H9 (cell line): ENCODE results near the gene TMEM238. TPM values are rescaled to one million over a fixed set of nuclear protein-coding genes. Genes with fewer than 3 reads are reported as not detected.

Experiments used
- DNase-seq: peaks from one replicate; pipeline ENCODE4 v3.0.0-alpha.2; 2017
- H2AFZ ChIP-seq: one replicate; pipeline ENCODE4 v1.6.1; 2013; ENCODE audit warnings: mild to moderate bottlenecking, low read length, control low read depth, moderate library complexity
- H2AK5ac ChIP-seq: 2 replicates; pipeline ENCODE4 v1.6.1; 2013; ENCODE audit warnings: low read length, control low read depth, mixed read lengths; ENCODE audit not compliant: insufficient read length
- H2BK120ac ChIP-seq: one replicate; pipeline ENCODE4 v1.6.1; 2013; ENCODE audit warnings: low read depth, mild to moderate bottlenecking, low read length, control low read depth, inconsistent platforms; ENCODE audit not compliant: poor library complexity, severe bottlenecking
- H2BK12ac ChIP-seq: 2 replicates; pipeline ENCODE4 v1.6.1; 2013; ENCODE audit warnings: low read length, control low read depth, mixed read lengths, low read depth; ENCODE audit not compliant: insufficient read length
- H2BK15ac ChIP-seq: 2 replicates; pipeline ENCODE4 v1.6.1; 2013; ENCODE audit warnings: low read depth, low read length, control low read depth
- H2BK20ac ChIP-seq: one replicate; pipeline ENCODE4 v1.6.1; 2013; ENCODE audit warnings: low read depth, mild to moderate bottlenecking, low read length, control low read depth, inconsistent platforms; ENCODE audit not compliant: poor library complexity, severe bottlenecking
- H2BK5ac ChIP-seq: 2 replicates; pipeline ENCODE4 v1.6.1; 2013; ENCODE audit warnings: low read length, control low read depth, mixed read lengths; ENCODE audit not compliant: insufficient read length
- H3K14ac ChIP-seq: 2 replicates; pipeline ENCODE4 v1.6.1; 2013; ENCODE audit warnings: low read length, control low read depth; ENCODE audit not compliant: insufficient read depth
- H3K18ac ChIP-seq: 2 replicates; pipeline ENCODE4 v1.6.1; 2013; ENCODE audit warnings: low read depth, mild to moderate bottlenecking, mixed read lengths, low read length, control low read depth; ENCODE audit not compliant: insufficient read length
- H3K23ac ChIP-seq: 2 replicates; pipeline ENCODE4 v1.6.1; 2013; ENCODE audit warnings: low read length, control low read depth, mixed read lengths, low read depth; ENCODE audit not compliant: insufficient read length
- H3K23me2 ChIP-seq: 2 replicates; pipeline ENCODE4 v1.6.1; 2013; ENCODE audit warnings: low read depth, mild to moderate bottlenecking, mixed read lengths, low read length, control low read depth; ENCODE audit not compliant: insufficient read length, poor library complexity, severe bottlenecking
- H3K27ac ChIP-seq: 2 replicates; pipeline ENCODE4 v1.5.1; 2013; ENCODE audit warnings: low read length, control low read depth, mixed read lengths, low read depth; ENCODE audit not compliant: insufficient read length
- H3K27me3 ChIP-seq: 2 replicates; pipeline ENCODE4 v1.6.1; 2013; ENCODE audit warnings: low read length, control low read depth, inconsistent platforms; ENCODE audit not compliant: insufficient read depth
- H3K4ac ChIP-seq: 2 replicates; pipeline ENCODE4 v1.6.1; 2013; ENCODE audit warnings: low read depth, mild to moderate bottlenecking, control low read depth, inconsistent platforms, low read length, moderate library complexity
- H3K4me1 ChIP-seq: 2 replicates; pipeline ENCODE4 v1.6.1; 2013; ENCODE audit warnings: low read length, control low read depth, inconsistent platforms; ENCODE audit not compliant: insufficient read depth
- H3K4me2 ChIP-seq: 2 replicates; pipeline ENCODE4 v1.6.1; 2013; ENCODE audit warnings: low read length, control low read depth, mixed read lengths; ENCODE audit not compliant: insufficient read length, insufficient read depth
- H3K56ac ChIP-seq: 2 replicates; pipeline ENCODE4 v1.6.1; 2013; ENCODE audit warnings: low read depth, mild to moderate bottlenecking, mixed read lengths, low read length, control low read depth; ENCODE audit not compliant: insufficient read length
- H3K79me1 ChIP-seq: 2 replicates; pipeline ENCODE4 v1.6.1; 2013; ENCODE audit warnings: low read depth, mild to moderate bottlenecking, moderate library complexity, low read length, control low read depth, inconsistent platforms; ENCODE audit not compliant: insufficient read depth, poor library complexity, severe bottlenecking
- H3K79me2 ChIP-seq: 2 replicates; pipeline ENCODE4 v1.6.1; 2013; ENCODE audit warnings: low read length, control low read depth, inconsistent platforms; ENCODE audit not compliant: insufficient read depth
- H3K9ac ChIP-seq: 2 replicates; pipeline ENCODE4 v1.6.1; 2013; ENCODE audit warnings: low read length, control low read depth, mixed read lengths; ENCODE audit not compliant: insufficient read length; ENCODE audit errors: extremely low read depth
- H3K9me3 ChIP-seq: one replicate; pipeline ENCODE4 v1.6.1; 2013; ENCODE audit warnings: low read depth, low read length, inconsistent platforms; ENCODE audit not compliant: control insufficient read depth
- H3T11ph ChIP-seq: one replicate; pipeline ENCODE4 v1.6.1; 2013; ENCODE audit warnings: mild to moderate bottlenecking, low read length, control low read depth, inconsistent platforms
- H4K20me1 ChIP-seq: one replicate; pipeline ENCODE4 v1.6.1; 2013; ENCODE audit not compliant: control insufficient read depth, insufficient read length, insufficient read depth
- H4K5ac ChIP-seq: 2 replicates; pipeline ENCODE4 v1.6.1; 2013; ENCODE audit warnings: low read depth, mild to moderate bottlenecking, mixed read lengths, low read length, control low read depth; ENCODE audit not compliant: insufficient read length
- H4K8ac ChIP-seq: replicated peaks from 2 replicates; pipeline ENCODE4 v1.6.1; 2013; ENCODE audit warnings: low read length, control low read depth, mixed read lengths, low read depth; ENCODE audit not compliant: insufficient read length
- H4K91ac ChIP-seq: 2 replicates; pipeline ENCODE4 v1.6.1; 2013; ENCODE audit warnings: low read depth, mild to moderate bottlenecking, moderate library complexity, mixed read lengths, low read length, control low read depth; ENCODE audit not compliant: insufficient read length
- H3K27ac Mint-ChIP-seq, 3 experiments: 2 replicates in 2 of 3; 3 replicates in 1 of 3; pipeline ENCODE4 v1.8.0; 2020 to 2021; ENCODE audit warnings: mixed read lengths in 3 of 3, mild to moderate bottlenecking in 1 of 3, moderate library complexity in 1 of 3
- H3K27me3 Mint-ChIP-seq: 2 replicates; pipeline ENCODE4 v1.8.0; 2021; ENCODE audit warnings: low read depth, mild to moderate bottlenecking, moderate library complexity, mixed read lengths
- H3K36me3 Mint-ChIP-seq, 3 experiments: 2 replicates in 2 of 3; 3 replicates in 1 of 3; pipeline ENCODE4 v1.8.0; 2020 to 2021; ENCODE audit warnings: low read depth in 3 of 3, mixed read lengths in 3 of 3; ENCODE audit not compliant: insufficient read depth in 1 of 3
- H3K4me1 Mint-ChIP-seq, 2 experiments: 2 replicates each; pipeline ENCODE4 v1.8.0; 2020; ENCODE audit warnings: mixed read lengths in 2 of 2
- H3K4me3 Mint-ChIP-seq, 2 experiments: 2 replicates in 1 of 2; 3 replicates in 1 of 2; pipeline ENCODE4 v1.8.0; 2020 to 2021; ENCODE audit warnings: mild to moderate bottlenecking in 2 of 2, mixed read lengths in 2 of 2, moderate library complexity in 1 of 2
- H3K9me3 Mint-ChIP-seq, 2 experiments: 2 replicates in 1 of 2; 3 replicates in 1 of 2; pipeline ENCODE4 v1.8.0; 2020; ENCODE audit warnings: mild to moderate bottlenecking in 2 of 2, mixed read lengths in 2 of 2, moderate library complexity in 1 of 2
- WGBS: extraction: QIAGEN DNeasy Blood & Tissue Kit; methylation state at CpG from one replicate; pipeline ENCODE4 v1.1.7; 2013; ENCODE audit warnings: missing lambda C conversion rate, low lambda C conversion rate, mixed read lengths; ENCODE audit not compliant: insufficient read length; ENCODE audit errors: extremely low coverage; 5-methylcytosine and 5-hydroxymethylcytosine counted together
- total RNA-seq: library from RNA; stranded (reverse); gene quantifications from 2 replicates; pipeline ENCODE4 v1.2.1, GENCODE V29; 2021
- TF ChIP-seq, protein P1 (sequence below): fragments of 200-600 bp; sonication (generic); conservative IDR thresholded peaks from 3 replicates; pipeline ENCODE4 v1.8.0; 2021; ENCODE audit warnings: antibody characterized with exemption, mild to moderate bottlenecking

The TMEM238 gene
- total RNA-seq, 1 experiment from 2014 or later, result 4.8 TPM

DNA sequence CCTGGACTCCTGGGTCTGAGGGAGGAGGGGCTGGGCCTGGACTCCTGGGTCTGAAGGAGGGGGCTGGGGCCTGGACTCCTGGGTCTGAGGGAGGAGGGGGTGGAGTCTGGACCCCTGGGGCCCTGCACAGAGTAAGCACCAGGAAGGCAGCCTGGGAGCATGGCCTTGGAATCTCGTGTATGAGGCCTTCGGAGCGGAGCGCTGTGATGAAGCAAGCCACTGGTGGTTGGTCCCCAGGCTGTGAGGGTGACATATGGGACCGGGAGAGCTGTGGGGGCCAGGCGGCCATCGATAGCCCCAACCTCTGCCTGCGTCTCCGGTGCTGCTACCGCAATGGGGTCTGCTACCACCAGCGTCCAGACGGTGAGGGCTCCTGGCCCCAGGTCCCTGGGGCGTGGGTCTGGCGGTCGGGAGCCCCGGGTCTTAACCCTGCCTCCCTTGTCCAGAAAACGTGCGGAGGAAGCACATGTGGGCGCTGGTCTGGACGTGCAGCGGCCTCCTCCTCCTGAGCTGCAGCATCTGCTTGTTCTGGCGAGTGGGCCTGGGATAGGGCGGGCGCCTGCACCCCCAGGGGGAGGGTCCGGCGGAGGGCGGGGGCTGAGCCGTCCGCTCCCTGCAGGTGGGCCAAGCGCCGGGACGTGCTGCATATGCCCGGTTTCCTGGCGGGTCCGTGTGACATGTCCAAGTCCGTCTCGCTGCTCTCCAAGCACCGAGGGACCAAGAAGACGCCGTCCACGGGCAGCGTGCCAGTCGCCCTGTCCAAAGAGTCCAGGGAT lies 6.5 kb downstream of the TMEM238 start:
- peaks cover 2% of the 10 kb centered on the region; the same call in 1 of the 2 replicates for H3K27me3 ChIP-seq
- DNase-seq, result peak; percentile 68
- no peak overlapping the region for H3K27ac Mint-ChIP-seq

More for the DNA sequence above, 6.5 kb downstream of the TMEM238 start:
- H3K23ac ChIP-seq, result no peak overlapping the region
- no peaks in the 10 kb centered on the region; the same call in 1 of the 2 replicates for H3K4me1 ChIP-seq
- H3K14ac ChIP-seq, result peak overlapping the region; percentile 58; the same call in 1 of the 2 replicates
- peaks cover 33 to 47% of the 10 kb centered on the region in 2 experiments for H3K4me1 Mint-ChIP-seq
- no peak overlapping the region for H3K56ac ChIP-seq
- H2AFZ ChIP-seq, result no peak overlapping the region
- no peak overlapping the region for H2BK12ac ChIP-seq
- no peak overlapping the region for H2AK5ac ChIP-seq
- H3K9me3 ChIP-seq, result no peaks in the 10 kb centered on the region
- no peak overlapping the region for H3K4ac ChIP-seq
- no peak overlapping the region for H3K27ac ChIP-seq
- peak overlapping the region; percentile 84 for H3K18ac ChIP-seq
- no peak overlapping the region for H4K8ac ChIP-seq
- no peak overlapping the region for H3K9ac ChIP-seq
- H3K79me1 ChIP-seq, result no peaks in the 10 kb centered on the region
- H2BK120ac ChIP-seq, result no peak overlapping the region
- H3K27me3 Mint-ChIP-seq, result peaks cover 69% of the 10 kb centered on the region
- no peak overlapping the region for H3T11ph ChIP-seq
- H2BK20ac ChIP-seq, result no peak overlapping the region
- no peak overlapping the region for H2BK5ac ChIP-seq
- TF ChIP-seq, protein P1, sequence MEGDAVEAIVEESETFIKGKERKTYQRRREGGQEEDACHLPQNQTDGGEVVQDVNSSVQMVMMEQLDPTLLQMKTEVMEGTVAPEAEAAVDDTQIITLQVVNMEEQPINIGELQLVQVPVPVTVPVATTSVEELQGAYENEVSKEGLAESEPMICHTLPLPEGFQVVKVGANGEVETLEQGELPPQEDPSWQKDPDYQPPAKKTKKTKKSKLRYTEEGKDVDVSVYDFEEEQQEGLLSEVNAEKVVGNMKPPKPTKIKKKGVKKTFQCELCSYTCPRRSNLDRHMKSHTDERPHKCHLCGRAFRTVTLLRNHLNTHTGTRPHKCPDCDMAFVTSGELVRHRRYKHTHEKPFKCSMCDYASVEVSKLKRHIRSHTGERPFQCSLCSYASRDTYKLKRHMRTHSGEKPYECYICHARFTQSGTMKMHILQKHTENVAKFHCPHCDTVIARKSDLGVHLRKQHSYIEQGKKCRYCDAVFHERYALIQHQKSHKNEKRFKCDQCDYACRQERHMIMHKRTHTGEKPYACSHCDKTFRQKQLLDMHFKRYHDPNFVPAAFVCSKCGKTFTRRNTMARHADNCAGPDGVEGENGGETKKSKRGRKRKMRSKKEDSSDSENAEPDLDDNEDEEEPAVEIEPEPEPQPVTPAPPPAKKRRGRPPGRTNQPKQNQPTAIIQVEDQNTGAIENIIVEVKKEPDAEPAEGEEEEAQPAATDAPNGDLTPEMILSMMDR, result no peak
- H3K9me3 Mint-ChIP-seq, result peaks cover 0 to 2% of the 10 kb centered on the region in 2 experiments; a peak in 1 of 5 replicates
- H3K4me3 Mint-ChIP-seq, result peak overlapping the region; percentile 61 to 70; a peak in 4 of 5 replicates
- peaks cover 7% of the 10 kb centered on the region for H3K23me2 ChIP-seq
- no peaks in the 10 kb centered on the region for H3K79me2 ChIP-seq
- H4K91ac ChIP-seq, result no peak overlapping the region
- H2BK15ac ChIP-seq, result no peak overlapping the region
- H4K5ac ChIP-seq, result no peak overlapping the region
- H4K20me1 ChIP-seq, result no peaks in the 10 kb centered on the region
- WGBS, result no CpG with 5 or more reads among the region's 43 CpGs
- peaks cover 0 to 10% (median 2%) of the 10 kb centered on the region in 3 experiments; a peak in 4 of 7 replicates for H3K36me3 Mint-ChIP-seq
- peak overlapping the region; percentile 50 for H3K4me2 ChIP-seq
